ENCODE results near the gene SYNE2. TPM values are rescaled to one million over a fixed set of nuclear protein-coding genes. Genes with fewer than 3 reads are reported as not detected.

SYNE2 gene
- total RNA-seq, 1 donor from 2014 or later, result 186 TPM

GRCh38 chr14:64149921-64150320, 297.1 kb downstream of the SYNE2 start:
- intact Hi-C loops (cut with micrococcal nuclease), result loop anchor here (10.0 kb wide), 1 partner anchor 145 kb away; the partner anchor contains the start of gene ESR2
- Histone ChIP-seq H3K27ac (replicated peaks) (no peak overlapping the region), H3K27me3 (ENCODE audit: low read depth) (no peaks in the 10 kb centered on the region), H3K4me1 (no peaks in the 10 kb centered on the region), H3K4me3 (no peak overlapping the region), H3K9me3 (replicated peaks) (no peaks in the 10 kb centered on the region), H3K36me3 (peaks cover 65% of the 10 kb centered on the region)
- TF ChIP-seq CTCF (IDR thresholded peaks at IDR 0.05; ENCODE audit: borderline replicate concordance), result no peak
- no peak for DNase-seq

DNA sequence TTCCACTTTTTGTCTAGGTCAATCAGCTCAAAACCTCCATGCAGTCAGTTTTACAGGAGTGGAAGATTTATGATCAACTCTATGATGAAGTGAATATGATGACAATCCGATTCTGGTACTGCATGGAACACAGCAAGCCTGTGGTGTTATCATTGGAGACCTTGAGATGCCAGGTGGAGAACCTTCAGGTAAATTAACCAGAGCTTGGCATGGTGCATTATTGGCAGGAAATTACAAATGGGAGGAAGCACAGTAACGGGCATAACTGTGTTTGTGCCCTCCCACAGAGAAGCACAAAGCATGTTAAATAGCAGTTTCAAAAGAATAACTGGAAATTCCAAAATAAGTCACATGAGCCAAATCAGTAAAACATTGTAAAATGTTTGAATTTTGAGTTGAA, 305.8 kb downstream of the SYNE2 start:
- H3K4me1 ChIP-seq, result no peaks in the 10 kb centered on the region
- no peaks in the 10 kb centered on the region for H3K27me3 ChIP-seq (ENCODE audit: low read depth)
- peaks cover 82% of the 10 kb centered on the region for H3K36me3 ChIP-seq
- no peak overlapping the region for H3K4me3 ChIP-seq
- no peak for TF ChIP-seq CTCF (IDR thresholded peaks at IDR 0.05; ENCODE audit: borderline replicate concordance)
- H3K27ac ChIP-seq (replicated peaks), result no peak overlapping the region
- no peak for DNase-seq
- intact Hi-C loops (cut with micrococcal nuclease), result no loop called here
- H3K9me3 ChIP-seq (replicated peaks), result no peaks in the 10 kb centered on the region

DNA sequence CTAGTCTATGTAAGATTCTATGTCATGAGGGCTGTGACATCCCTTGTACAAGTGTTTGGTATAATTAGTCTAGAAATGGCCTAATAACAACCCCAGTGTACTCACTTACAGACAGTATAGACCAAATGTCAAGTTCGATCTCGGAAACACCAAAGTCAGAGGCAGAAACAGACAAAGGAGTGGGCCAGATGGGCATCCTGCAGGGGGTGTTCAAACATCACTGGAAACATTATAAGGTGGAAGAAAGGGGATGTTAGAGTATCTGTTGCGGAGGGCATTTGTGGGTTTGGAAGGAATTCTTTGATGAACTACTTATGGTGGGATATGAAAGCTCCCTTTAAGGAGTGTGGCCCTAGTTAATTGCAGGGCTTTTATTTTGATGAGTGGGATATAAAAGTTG, 306.8 kb downstream of the SYNE2 start:
- peak; percentile 49 for TF ChIP-seq CTCF (IDR thresholded peaks at IDR 0.05; ENCODE audit: borderline replicate concordance)
- Histone ChIP-seq H3K36me3 (peaks cover 77% of the 10 kb centered on the region), H3K4me1 (no peaks in the 10 kb centered on the region), H3K4me3 (no peak overlapping the region), H3K27ac (replicated peaks) (no peak overlapping the region), H3K9me3 (replicated peaks) (no peaks in the 10 kb centered on the region), H3K27me3 (ENCODE audit: low read depth) (no peaks in the 10 kb centered on the region)
- no peak for DNase-seq
- intact Hi-C loops (cut with micrococcal nuclease), result no loop called here

DNA sequence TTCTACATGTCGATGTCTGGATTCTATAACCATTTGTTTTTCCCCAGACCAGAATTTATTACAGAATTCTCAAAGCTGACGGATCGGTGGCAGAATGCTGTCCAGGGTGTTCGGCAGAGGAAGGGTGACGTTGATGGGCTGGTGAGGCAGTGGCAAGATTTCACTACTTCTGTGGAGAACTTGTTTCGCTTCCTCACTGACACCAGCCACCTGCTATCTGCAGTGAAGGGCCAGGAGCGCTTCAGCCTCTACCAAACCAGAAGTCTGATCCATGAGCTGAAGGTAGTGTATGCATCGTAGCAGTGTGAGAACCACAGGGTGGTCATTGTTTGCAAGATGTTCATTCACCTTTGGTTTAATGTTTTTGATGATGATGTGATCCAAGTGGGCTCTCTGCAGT, 317.4 kb downstream of the SYNE2 start:
- no peak overlapping the region for H3K27ac ChIP-seq (replicated peaks)
- DNase-seq, result no peak
- H3K27me3 ChIP-seq (ENCODE audit: low read depth), result no peaks in the 10 kb centered on the region
- no peak overlapping the region for H3K4me3 ChIP-seq
- no peak for TF ChIP-seq CTCF (IDR thresholded peaks at IDR 0.05; ENCODE audit: borderline replicate concordance)
- intact Hi-C loops (cut with micrococcal nuclease), result no loop called here
- H3K9me3 ChIP-seq (replicated peaks), result no peaks in the 10 kb centered on the region
- peaks cover 91% of the 10 kb centered on the region for H3K36me3 ChIP-seq
- no peaks in the 10 kb centered on the region for H3K4me1 ChIP-seq

DNA sequence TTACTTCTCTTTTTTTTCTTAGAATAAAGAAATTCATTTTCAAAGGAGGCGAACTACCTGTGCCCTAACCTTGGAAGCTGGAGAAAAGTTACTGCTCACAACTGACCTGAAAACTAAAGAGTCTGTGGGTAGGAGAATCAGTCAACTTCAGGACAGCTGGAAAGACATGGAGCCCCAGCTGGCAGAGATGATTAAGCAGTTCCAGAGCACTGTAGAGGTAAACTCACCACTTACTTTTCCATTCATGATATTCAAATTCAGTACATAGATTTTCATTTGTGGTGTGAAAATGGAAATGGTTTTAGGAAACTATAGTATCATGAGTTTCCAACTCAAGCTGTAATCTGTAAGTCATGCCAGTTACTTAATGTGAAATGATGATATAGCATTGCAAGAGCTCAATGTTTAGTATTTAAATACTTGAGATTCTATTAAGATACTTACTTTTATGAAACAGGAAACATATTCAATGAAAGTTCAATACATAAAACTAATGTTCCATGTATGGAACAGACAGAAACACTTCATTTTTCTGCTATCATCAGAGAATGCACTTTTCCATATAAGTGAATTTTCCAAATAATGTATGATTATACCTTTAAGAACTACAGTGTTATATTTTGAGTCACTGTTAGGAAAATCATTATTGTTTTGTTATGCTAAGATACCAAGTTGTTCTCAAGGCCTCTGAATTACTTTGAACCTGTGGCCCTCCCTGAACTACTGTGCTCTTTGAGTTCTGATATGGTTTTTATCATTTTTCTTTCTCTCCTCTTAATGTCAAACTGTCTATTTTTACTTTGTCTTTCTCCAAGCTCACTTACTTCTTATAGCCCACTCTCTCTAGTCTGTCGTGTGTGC, 322.3 kb downstream of the SYNE2 start:
- H3K9me3 ChIP-seq (replicated peaks), result no peaks in the 10 kb centered on the region
- no peaks in the 10 kb centered on the region for H3K27me3 ChIP-seq (ENCODE audit: low read depth)
- peaks cover 87% of the 10 kb centered on the region for H3K36me3 ChIP-seq
- H3K4me3 ChIP-seq, result no peak overlapping the region
- H3K27ac ChIP-seq (replicated peaks), result no peak overlapping the region
- no peaks in the 10 kb centered on the region for H3K4me1 ChIP-seq
- TF ChIP-seq CTCF (IDR thresholded peaks at IDR 0.05; ENCODE audit: borderline replicate concordance), result no peak
- intact Hi-C loops (cut with micrococcal nuclease), result no loop called here
- DNase-seq, result no peak
